GM12878 (cell line): ENCODE results near the gene PFDN4. TPM values are rescaled to one million over a fixed set of nuclear protein-coding genes. Genes with fewer than 3 reads are reported as not detected.

Source experiments
- ATAC-seq: fragments of 200-7000 bp; cut with Tn5 transposase; 3 replicates; pipeline ENCODE4 v1.9.1; 2020; ENCODE audit warnings: mild to moderate bottlenecking, moderate library complexity
- BruUV-seq: library from RNA; stranded (reverse); fragments of 400-500 nt; replicated peaks from 2 replicates; lab custom pipeline; 2021; lab: Mats Ljungman, UMichigan
- CTCF ChIA-PET: fragments of 300-600 bp; sonication (Branson Sonifier 250); formaldehyde crosslinking; extraction: SDS; loops from one replicate; lab custom pipeline; 2021; ENCODE audit warnings: inconsistent platforms; lab: Yijun Ruan, JAX
- POLR2A ChIA-PET: fragments of 350-600 bp; formaldehyde crosslinking; extraction: SDS; loops from one replicate; lab custom pipeline; 2021; ENCODE audit warnings: inconsistent platforms; lab: Charles Lee
- RAD21 ChIA-PET: fragments of 300-600 bp; sonication (Branson Sonifier 250); formaldehyde crosslinking; loops from one replicate; lab custom pipeline; 2023; ENCODE audit warnings: antibody characterized with exemption; ENCODE audit not compliant: unreplicated experiment; lab: Charles Lee
- SMC1A ChIA-PET: fragments of 300-600 bp; sonication (Branson Sonifier 250); formaldehyde crosslinking; loops from one replicate; lab custom pipeline; 2023; ENCODE audit not compliant: unreplicated experiment, uncharacterized antibody; lab: Charles Lee
- DNase-seq: peaks from one replicate; pipeline ENCODE4 v3.0.0-alpha.2; 2011; ENCODE audit warnings: low read depth, low spot score
- FAIRE-seq: peaks from 3 replicates; lab custom pipeline; 2011; peaks lifted over from hg19 to GRCh38; lab: Jason Lieb, UNC
- H2AFZ ChIP-seq: 2 replicates; pipeline ENCODE4 v1.6.0; 2011; ENCODE audit warnings: low read depth, low read length, control low read depth; ENCODE audit not compliant: control insufficient read depth
- H3K27ac ChIP-seq: 2 replicates; pipeline ENCODE4 v1.5.1; 2011; ENCODE audit warnings: control low read depth; ENCODE audit not compliant: control insufficient read depth, insufficient read depth
- H3K27me3 ChIP-seq, 2 experiments: replicated peaks in 1 of 2; 2 replicates each; pipeline versions ENCODE4 v1.6.0 to v1.6.1; 2011; ENCODE audit warnings: low read length in 1 of 2; ENCODE audit not compliant: control insufficient read depth in 2 of 2, insufficient read depth in 2 of 2
- H3K36me3 ChIP-seq, 2 experiments: 2 replicates each; pipeline ENCODE4 v1.5.1; 2011; ENCODE audit warnings: low read length in 1 of 2; ENCODE audit not compliant: control insufficient read depth in 2 of 2, insufficient read depth in 2 of 2
- H3K4me1 ChIP-seq: 2 replicates; pipeline ENCODE4 v1.6.1; 2011; ENCODE audit warnings: mild to moderate bottlenecking, low read length, moderate library complexity, mixed read lengths; ENCODE audit not compliant: control insufficient read depth, insufficient read depth
- H3K4me2 ChIP-seq: 2 replicates; pipeline ENCODE4 v1.6.0; 2011; ENCODE audit warnings: control low read depth; ENCODE audit not compliant: control insufficient read depth, insufficient read depth
- H3K4me3 ChIP-seq: fragments of 200-600 bp; sonication (generic); 2 replicates; pipeline ENCODE4 v1.5.1; 2016
- H3K79me2 ChIP-seq: 2 replicates; pipeline ENCODE4 v1.6.0; 2011; ENCODE audit warnings: low read length; ENCODE audit not compliant: control insufficient read depth, insufficient read depth
- H3K9ac ChIP-seq: 2 replicates; pipeline ENCODE4 v1.8.0; 2011; ENCODE audit warnings: low read length, control low read depth, mixed read lengths; ENCODE audit not compliant: control insufficient read depth, insufficient read depth
- H3K9me3 ChIP-seq: replicated peaks from 3 replicates; pipeline ENCODE4 v1.5.1; 2011; ENCODE audit warnings: mild to moderate bottlenecking, low read length; ENCODE audit not compliant: control insufficient read depth, insufficient read depth
- H4K20me1 ChIP-seq: 2 replicates; pipeline ENCODE4 v1.6.0; 2011; ENCODE audit not compliant: control insufficient read depth, insufficient read depth
- CBX3 ChIP-seq: fragments of 200-600 bp; sonication (generic); IDR thresholded peaks from 2 replicates; pipeline ENCODE4 v1.6.1; 2016; ENCODE audit warnings: low read depth, borderline replicate concordance
- ETV6 ChIP-seq, 2 experiments: fragments of 450-650 bp in 1 of 2; IDR thresholded peaks in 1 of 2; conservative IDR thresholded peaks in 1 of 2; 2 replicates each; pipeline ENCODE4 v1.6.1; 2014; ENCODE audit warnings: antibody characterized with exemption in 1 of 2, borderline replicate concordance in 1 of 2, low read depth in 1 of 2, mild to moderate bottlenecking in 1 of 2, moderate library complexity in 1 of 2
- IKZF1 ChIP-seq: fragments of 450-650 bp; conservative IDR thresholded peaks from 2 replicates; pipeline ENCODE4 v1.6.1; 2017; ENCODE audit warnings: antibody characterized with exemption, mild to moderate bottlenecking
- KLF5 ChIP-seq: fragments of 450-650 bp; IDR thresholded peaks from 2 replicates; pipeline ENCODE4 v1.6.1; 2014; ENCODE audit warnings: mild to moderate bottlenecking; ENCODE audit not compliant: partially characterized antibody
- RELA ChIP-seq: fragments of 450-650 bp; IDR thresholded peaks from 2 replicates; pipeline ENCODE4 v1.8.0; 2014; ENCODE audit warnings: borderline replicate concordance; ENCODE audit not compliant: partially characterized antibody
- SIN3A ChIP-seq: IDR thresholded peaks from 2 replicates; pipeline ENCODE4 v1.6.1; 2012; ENCODE audit warnings: low read depth, low read length, improper control_type of control experiment
- SRF ChIP-seq, 2 experiments: IDR thresholded peaks; 2 replicates each; pipeline ENCODE4 v1.6.1; 2011; ENCODE audit warnings: low read depth in 2 of 2, low read length in 2 of 2, mild to moderate bottlenecking in 1 of 2, moderate library complexity in 1 of 2
- WGBS: methylation state at CpG from one replicate; pipeline ENCODE4 v1.1.6; 2016; ENCODE audit warnings: low lambda C conversion rate; ENCODE audit not compliant: insufficient replicate concordance, insufficient coverage; ENCODE audit errors: missing lambda C conversion rate; 5-methylcytosine and 5-hydroxymethylcytosine counted together
- in situ Hi-C: fragments of 300-500 bp; cut with MboI; formaldehyde crosslinking; loops from 9 replicates; pipeline ENCODE4 v1.14.3; 2018; ENCODE audit warnings: mixed read lengths
- intact Hi-C: fragments of 100-400 bp; cut with micrococcal nuclease; formaldehyde crosslinking; loops from one replicate; pipeline ENCODE4 v1.14.2; 2022; ENCODE audit not compliant: unreplicated experiment
- polyA plus RNA-seq, 11 experiments: library from polyadenylated mRNA; depleted of rRNA in 4 of 11; unstranded in 6 of 11; stranded (reverse) in 5 of 11; fragments of >200 nt; fragmentation: Nextera tagmentation in 4 of 11; fragmentation: Illumina TruSeq in 1 of 11; extraction: Ambion mirVana in 4 of 11; extraction: Trizol in 1 of 11; gene quantifications; 1 replicate in 1 of 11; 2 replicates in 10 of 11; pipeline versions ENCODE4 v1.2.1 to v1.2.3, GENCODE V29; 2011 to 2016; ENCODE audit warnings: inconsistent platforms in 2 of 11, missing spikeins in 2 of 11, low read depth in 1 of 11
- total RNA-seq, 4 experiments: library from RNA; depleted of rRNA in 3 of 4; stranded (reverse); fragments of >200 nt in 3 of 4; fragmentation: Illumina TruSeq in 1 of 4; extraction: Trizol in 1 of 4; gene quantifications; 2 replicates each; pipeline versions ENCODE4 v1.2.1 to v1.2.3, GENCODE V29; 2013 to 2021
- TF ChIP-seq, protein P1 (sequence below): IDR thresholded peaks from 2 replicates; pipeline ENCODE4 v1.6.1; 2012; ENCODE audit warnings: improper control_type of control experiment, low read depth, low read length; ENCODE audit not compliant: insufficient replicate concordance
- TF ChIP-seq, protein P2 (sequence below), 3 experiments: IDR thresholded peaks in 2 of 3; conservative IDR thresholded peaks in 1 of 3; 2 replicates each; pipeline ENCODE4 v1.5.1; 2011; ENCODE audit warnings: low read depth in 3 of 3, low read length in 3 of 3, mild to moderate bottlenecking in 3 of 3, control low read depth in 2 of 3, moderate library complexity in 2 of 3, inconsistent platforms in 1 of 3, mixed read lengths in 1 of 3; ENCODE audit not compliant: control insufficient read depth in 2 of 3, insufficient read depth in 1 of 3; ENCODE audit errors: extremely low read depth in 1 of 3
- TF ChIP-seq, protein P3 (sequence below): IDR thresholded peaks from 2 replicates; pipeline ENCODE4 v1.6.1; 2011; ENCODE audit warnings: mild to moderate bottlenecking, low read depth, low read length, moderate library complexity; ENCODE audit not compliant: insufficient replicate concordance
- TF ChIP-seq, protein P4 (sequence below): fragments of 450-650 bp; formaldehyde crosslinking; IDR thresholded peaks from 2 replicates; pipeline ENCODE4 v1.4.0; 2020; ENCODE audit warnings: mild to moderate bottlenecking, moderate library complexity

Gene PFDN4
- total and polyA plus RNA-seq, 10 of the 15 experiments (the other 5 are each of a cell fraction or from before 2014, with no cell fraction given): 36.9 to 136 (median 82.8) TPM

DNA sequence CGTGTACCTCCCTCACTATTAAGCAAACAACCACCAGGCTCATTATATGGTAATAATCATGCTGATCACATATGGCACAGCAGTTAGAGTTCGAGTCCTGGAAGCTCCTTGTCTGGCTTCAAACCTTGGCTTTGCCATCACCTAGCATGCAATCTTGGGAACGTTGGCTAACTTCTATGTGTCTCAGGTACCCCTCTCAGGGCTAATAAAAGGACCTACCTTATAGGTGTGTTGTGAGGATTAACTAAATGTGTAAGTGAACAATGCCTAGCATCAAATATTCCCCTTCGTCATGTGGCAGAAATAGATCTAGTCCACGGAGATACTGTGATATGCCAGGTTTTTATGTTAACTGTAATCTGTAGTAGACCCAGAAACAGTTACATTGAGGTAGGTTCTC is 44.5 kb upstream of the PFDN4 start:
- no peak overlapping the region for H3K27ac ChIP-seq
- no peaks in the 10 kb centered on the region for H3K79me2 ChIP-seq
- H3K36me3 ChIP-seq: no peaks in the 10 kb centered on the region; a peak in 1 of 4 replicates
- H2AFZ ChIP-seq: no peak overlapping the region
- ATAC-seq: no peak
- intact Hi-C loops (no loop called here), in situ Hi-C loops (no loop called here)
- no peak overlapping the region for H3K4me3 ChIP-seq
- ChIA-PET POLR2A (no interaction called here), RAD21 (no interaction called here), CTCF (no interaction called here), SMC1A (no interaction called here)
- no peak overlapping the region for H3K9ac ChIP-seq
- H3K4me1 ChIP-seq: no peaks in the 10 kb centered on the region
- BruUV-seq: no TSS peak
- H3K9me3 ChIP-seq: no peaks in the 10 kb centered on the region
- H4K20me1 ChIP-seq: no peaks in the 10 kb centered on the region
- WGBS: 12% methylated on average over 5 of the region's 5 CpGs
- no peak for FAIRE-seq
- H3K4me2 ChIP-seq: no peak overlapping the region
- DNase-seq: no peak
- peaks cover 2 to 4% of the 10 kb centered on the region in 2 experiments; a peak in 3 of 4 replicates for H3K27me3 ChIP-seq
- TF ChIP-seq KLF5 (no peak), ETV6 (conservative IDR thresholded peaks at IDR 0.05 in 1 of 2, IDR thresholded peaks at IDR 0.05 in 1 of 2; ENCODE audit: borderline replicate concordance in 1 of 2, low read depth in 1 of 2) (no peak), SRF (IDR thresholded peaks at IDR 0.05; ENCODE audit: low read depth in 2 of 2, low read length in 2 of 2) (no peak), RELA (no peak), SIN3A (no peak), IKZF1 (no peak), CBX3 (no peak)
- TF ChIP-seq, protein P1, sequence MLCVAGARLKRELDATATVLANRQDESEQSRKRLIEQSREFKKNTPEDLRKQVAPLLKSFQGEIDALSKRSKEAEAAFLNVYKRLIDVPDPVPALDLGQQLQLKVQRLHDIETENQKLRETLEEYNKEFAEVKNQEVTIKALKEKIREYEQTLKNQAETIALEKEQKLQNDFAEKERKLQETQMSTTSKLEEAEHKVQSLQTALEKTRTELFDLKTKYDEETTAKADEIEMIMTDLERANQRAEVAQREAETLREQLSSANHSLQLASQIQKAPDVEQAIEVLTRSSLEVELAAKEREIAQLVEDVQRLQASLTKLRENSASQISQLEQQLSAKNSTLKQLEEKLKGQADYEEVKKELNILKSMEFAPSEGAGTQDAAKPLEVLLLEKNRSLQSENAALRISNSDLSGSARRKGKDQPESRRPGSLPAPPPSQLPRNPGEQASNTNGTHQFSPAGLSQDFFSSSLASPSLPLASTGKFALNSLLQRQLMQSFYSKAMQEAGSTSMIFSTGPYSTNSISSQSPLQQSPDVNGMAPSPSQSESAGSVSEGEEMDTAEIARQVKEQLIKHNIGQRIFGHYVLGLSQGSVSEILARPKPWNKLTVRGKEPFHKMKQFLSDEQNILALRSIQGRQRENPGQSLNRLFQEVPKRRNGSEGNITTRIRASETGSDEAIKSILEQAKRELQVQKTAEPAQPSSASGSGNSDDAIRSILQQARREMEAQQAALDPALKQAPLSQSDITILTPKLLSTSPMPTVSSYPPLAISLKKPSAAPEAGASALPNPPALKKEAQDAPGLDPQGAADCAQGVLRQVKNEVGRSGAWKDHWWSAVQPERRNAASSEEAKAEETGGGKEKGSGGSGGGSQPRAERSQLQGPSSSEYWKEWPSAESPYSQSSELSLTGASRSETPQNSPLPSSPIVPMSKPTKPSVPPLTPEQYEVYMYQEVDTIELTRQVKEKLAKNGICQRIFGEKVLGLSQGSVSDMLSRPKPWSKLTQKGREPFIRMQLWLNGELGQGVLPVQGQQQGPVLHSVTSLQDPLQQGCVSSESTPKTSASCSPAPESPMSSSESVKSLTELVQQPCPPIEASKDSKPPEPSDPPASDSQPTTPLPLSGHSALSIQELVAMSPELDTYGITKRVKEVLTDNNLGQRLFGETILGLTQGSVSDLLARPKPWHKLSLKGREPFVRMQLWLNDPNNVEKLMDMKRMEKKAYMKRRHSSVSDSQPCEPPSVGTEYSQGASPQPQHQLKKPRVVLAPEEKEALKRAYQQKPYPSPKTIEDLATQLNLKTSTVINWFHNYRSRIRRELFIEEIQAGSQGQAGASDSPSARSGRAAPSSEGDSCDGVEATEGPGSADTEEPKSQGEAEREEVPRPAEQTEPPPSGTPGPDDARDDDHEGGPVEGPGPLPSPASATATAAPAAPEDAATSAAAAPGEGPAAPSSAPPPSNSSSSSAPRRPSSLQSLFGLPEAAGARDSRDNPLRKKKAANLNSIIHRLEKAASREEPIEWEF: no peak
- TF ChIP-seq, protein P2, sequence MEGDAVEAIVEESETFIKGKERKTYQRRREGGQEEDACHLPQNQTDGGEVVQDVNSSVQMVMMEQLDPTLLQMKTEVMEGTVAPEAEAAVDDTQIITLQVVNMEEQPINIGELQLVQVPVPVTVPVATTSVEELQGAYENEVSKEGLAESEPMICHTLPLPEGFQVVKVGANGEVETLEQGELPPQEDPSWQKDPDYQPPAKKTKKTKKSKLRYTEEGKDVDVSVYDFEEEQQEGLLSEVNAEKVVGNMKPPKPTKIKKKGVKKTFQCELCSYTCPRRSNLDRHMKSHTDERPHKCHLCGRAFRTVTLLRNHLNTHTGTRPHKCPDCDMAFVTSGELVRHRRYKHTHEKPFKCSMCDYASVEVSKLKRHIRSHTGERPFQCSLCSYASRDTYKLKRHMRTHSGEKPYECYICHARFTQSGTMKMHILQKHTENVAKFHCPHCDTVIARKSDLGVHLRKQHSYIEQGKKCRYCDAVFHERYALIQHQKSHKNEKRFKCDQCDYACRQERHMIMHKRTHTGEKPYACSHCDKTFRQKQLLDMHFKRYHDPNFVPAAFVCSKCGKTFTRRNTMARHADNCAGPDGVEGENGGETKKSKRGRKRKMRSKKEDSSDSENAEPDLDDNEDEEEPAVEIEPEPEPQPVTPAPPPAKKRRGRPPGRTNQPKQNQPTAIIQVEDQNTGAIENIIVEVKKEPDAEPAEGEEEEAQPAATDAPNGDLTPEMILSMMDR (IDR thresholded peaks at IDR 0.05 in 2 of 3, conservative IDR thresholded peaks at IDR 0.05 in 1 of 3; ENCODE audit: control insufficient read depth in 2 of 3, extremely low read depth in 1 of 3, insufficient read depth in 1 of 3, low read depth in 3 of 3, low read length in 3 of 3): no peak
- TF ChIP-seq, protein P3, sequence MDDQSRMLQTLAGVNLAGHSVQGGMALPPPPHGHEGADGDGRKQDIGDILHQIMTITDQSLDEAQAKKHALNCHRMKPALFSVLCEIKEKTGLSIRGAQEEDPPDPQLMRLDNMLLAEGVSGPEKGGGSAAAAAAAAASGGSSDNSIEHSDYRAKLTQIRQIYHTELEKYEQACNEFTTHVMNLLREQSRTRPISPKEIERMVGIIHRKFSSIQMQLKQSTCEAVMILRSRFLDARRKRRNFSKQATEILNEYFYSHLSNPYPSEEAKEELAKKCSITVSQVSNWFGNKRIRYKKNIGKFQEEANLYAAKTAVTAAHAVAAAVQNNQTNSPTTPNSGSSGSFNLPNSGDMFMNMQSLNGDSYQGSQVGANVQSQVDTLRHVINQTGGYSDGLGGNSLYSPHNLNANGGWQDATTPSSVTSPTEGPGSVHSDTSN: no peak
- TF ChIP-seq, protein P4, sequence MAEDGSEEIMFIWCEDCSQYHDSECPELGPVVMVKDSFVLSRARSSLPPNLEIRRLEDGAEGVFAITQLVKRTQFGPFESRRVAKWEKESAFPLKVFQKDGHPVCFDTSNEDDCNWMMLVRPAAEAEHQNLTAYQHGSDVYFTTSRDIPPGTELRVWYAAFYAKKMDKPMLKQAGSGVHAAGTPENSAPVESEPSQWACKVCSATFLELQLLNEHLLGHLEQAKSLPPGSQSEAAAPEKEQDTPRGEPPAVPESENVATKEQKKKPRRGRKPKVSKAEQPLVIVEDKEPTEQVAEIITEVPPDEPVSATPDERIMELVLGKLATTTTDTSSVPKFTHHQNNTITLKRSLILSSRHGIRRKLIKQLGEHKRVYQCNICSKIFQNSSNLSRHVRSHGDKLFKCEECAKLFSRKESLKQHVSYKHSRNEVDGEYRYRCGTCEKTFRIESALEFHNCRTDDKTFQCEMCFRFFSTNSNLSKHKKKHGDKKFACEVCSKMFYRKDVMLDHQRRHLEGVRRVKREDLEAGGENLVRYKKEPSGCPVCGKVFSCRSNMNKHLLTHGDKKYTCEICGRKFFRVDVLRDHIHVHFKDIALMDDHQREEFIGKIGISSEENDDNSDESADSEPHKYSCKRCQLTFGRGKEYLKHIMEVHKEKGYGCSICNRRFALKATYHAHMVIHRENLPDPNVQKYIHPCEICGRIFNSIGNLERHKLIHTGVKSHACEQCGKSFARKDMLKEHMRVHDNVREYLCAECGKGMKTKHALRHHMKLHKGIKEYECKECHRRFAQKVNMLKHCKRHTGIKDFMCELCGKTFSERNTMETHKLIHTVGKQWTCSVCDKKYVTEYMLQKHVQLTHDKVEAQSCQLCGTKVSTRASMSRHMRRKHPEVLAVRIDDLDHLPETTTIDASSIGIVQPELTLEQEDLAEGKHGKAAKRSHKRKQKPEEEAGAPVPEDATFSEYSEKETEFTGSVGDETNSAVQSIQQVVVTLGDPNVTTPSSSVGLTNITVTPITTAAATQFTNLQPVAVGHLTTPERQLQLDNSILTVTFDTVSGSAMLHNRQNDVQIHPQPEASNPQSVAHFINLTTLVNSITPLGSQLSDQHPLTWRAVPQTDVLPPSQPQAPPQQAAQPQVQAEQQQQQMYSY: no peak
